Hepatocyte (in vitro differentiated cells): Measurements from ENCODE around the gene SCP2.

ENCODE experiments used
- CTCF ChIP-seq: fragments of 200-600 bp; sonication (generic); IDR thresholded peaks from 2 replicates; pipeline ENCODE4 v1.5.1; 2016; ENCODE audit warnings: antibody characterized with exemption, mild to moderate bottlenecking; ENCODE audit not compliant: poor library complexity
- EZH2 ChIP-seq: fragments of 200-600 bp; sonication (generic); IDR thresholded peaks from 2 replicates; pipeline ENCODE4 v1.6.1; 2016; ENCODE audit warnings: antibody characterized with exemption, mild to moderate bottlenecking, borderline replicate concordance

- TF ChIP-seq CTCF (no peak), EZH2 (no peak)
These were observed 158.3 kb downstream of the SCP2 start for GRCh38 chr1:53085405-53085804.
